Adrenal gland (tissue), 12 donors: Measurements from ENCODE around the gene TMPRSS11F. TPM values are rescaled to one million over a fixed set of nuclear protein-coding genes. Genes with fewer than 3 reads are reported as not detected.

Experiments
- DNase-seq, 7 donors: peaks; one replicate each; pipeline ENCODE4 v3.0.0-alpha.2; 2019 to 2020
- H3K27ac ChIP-seq, 5 donors: fragments of 200-600 bp; sonication (generic) in 4 of 5; 1 replicate in 3 of 5; 2 replicates in 2 of 5; pipeline versions ENCODE4 v1.5.1 to v1.8.0; 2016 to 2020; ENCODE audit warnings: mild to moderate bottlenecking in 1 of 5
- H3K27me3 ChIP-seq: fragments of 200-600 bp; 2 replicates; pipeline ENCODE4 v1.8.0; 2021
- H3K36me3 ChIP-seq, 2 donors: fragments of 200-600 bp; replicated peaks in 1 of 2; 1 replicate in 1 of 2; 2 replicates in 1 of 2; pipeline versions ENCODE4 v1.5.1 to v1.8.0; 2018 to 2022
- H3K4me1 ChIP-seq, 2 donors: fragments of 200-600 bp; replicated peaks in 1 of 2; 1 replicate in 1 of 2; 2 replicates in 1 of 2; pipeline versions ENCODE4 v1.5.1 to v1.8.0; 2018 to 2021
- H3K4me3 ChIP-seq, 4 donors: fragments of 200-600 bp; sonication (generic) in 3 of 4; one replicate each; pipeline ENCODE4 v1.5.1; 2016 to 2018
- H3K9me3 ChIP-seq, 3 donors: fragments of 200-600 bp; sonication (generic) in 1 of 3; replicated peaks in 1 of 3; 1 replicate in 2 of 3; 2 replicates in 1 of 3; pipeline versions ENCODE4 v1.5.1 to v1.8.0; 2016 to 2021
- POLR2A ChIP-seq, 2 donors: fragments of 450-650 bp; IDR thresholded peaks; one replicate each; pipeline ENCODE4 v1.6.1; 2017; ENCODE audit warnings: antibody characterized with exemption in 2 of 2, mild to moderate bottlenecking in 2 of 2, moderate library complexity in 1 of 2
- WGBS, 4 donors: extraction: QIAGEN DNeasy Blood & Tissue Kit in 2 of 4; methylation state at CpG; one replicate each; pipeline versions ENCODE4 v1.1.5 to v1.1.7; 2013 to 2017; 5-methylcytosine and 5-hydroxymethylcytosine counted together
- intact Hi-C, 2 donors: fragments of 100-400 bp; cut with DNase I; formaldehyde crosslinking; loops; one replicate each; pipeline versions ENCODE4 v1.14.1 to v1.15.0; 2022 to 2023
- polyA plus RNA-seq, 3 donors: library from polyadenylated mRNA; stranded (reverse); fragments of 200-250 nt in 2 of 3; fragments of 350-450 nt in 1 of 3; fragmentation: Illumina TruSeq in 1 of 3; extraction: RNeasy Lipid Tissue Mini Kit (QIAGEN cat#74804) in 1 of 3; gene quantifications; one replicate each; pipeline ENCODE4 v1.2.3, GENCODE V29; 2013 to 2014
- small RNA-seq, 2 donors: library from RNA; depleted of rRNA; stranded (forward); fragments of <200 nt; gene quantifications; one replicate each; pipeline ENCODE3, GENCODE V24; 2016
- total RNA-seq, 9 donors: library from RNA; depleted of rRNA in 4 of 9; stranded (reverse); fragments of >200 nt in 4 of 9; fragments of 120-200 nt in 1 of 9; fragmentation: NEBNext Ultra II Directional in 1 of 9; extraction: Animal tissue kit (Norgen Biotek cat#: 25700) in 1 of 9; gene quantifications; one replicate each; pipeline versions ENCODE4 v1.1.0 to v1.2.4, GENCODE V29; 2013 to 2023
- TF ChIP-seq, protein P1 (sequence below), 6 experiments: fragments of 450-650 bp in 4 of 6; fragments of 200-600 bp in 2 of 6; sonication (generic) in 1 of 6; IDR thresholded peaks; 1 replicate in 5 of 6; 2 replicates in 1 of 6; pipeline versions ENCODE4 v1.5.1 to v1.8.0; 2016 to 2021; ENCODE audit warnings: antibody characterized with exemption in 6 of 6, mild to moderate bottlenecking in 2 of 6, moderate library complexity in 1 of 6
- donor health status: healthy with polysubstance abuse.
- donor health status: Bipolar disorder and iron deficiency.
- donor health status: DM: yes; HTN: yes; CAD: no.
- donor health status: DM: no; HTN: no; CAD: no.
- donor health status: DM: no; HTN: no; CAD: no.
- donor health status: DM: yes; HTN: yes; CAD: no.

TMPRSS11F gene
- total and polyA plus RNA-seq, 12 donors: 0.06 TPM; not detected in 11

GRCh38 chr4:68021185-68021584 lies 108.5 kb downstream of the TMPRSS11F start:
- no peak for TF ChIP-seq POLR2A (IDR thresholded peaks at IDR 0.05)
- TF ChIP-seq, protein P1, sequence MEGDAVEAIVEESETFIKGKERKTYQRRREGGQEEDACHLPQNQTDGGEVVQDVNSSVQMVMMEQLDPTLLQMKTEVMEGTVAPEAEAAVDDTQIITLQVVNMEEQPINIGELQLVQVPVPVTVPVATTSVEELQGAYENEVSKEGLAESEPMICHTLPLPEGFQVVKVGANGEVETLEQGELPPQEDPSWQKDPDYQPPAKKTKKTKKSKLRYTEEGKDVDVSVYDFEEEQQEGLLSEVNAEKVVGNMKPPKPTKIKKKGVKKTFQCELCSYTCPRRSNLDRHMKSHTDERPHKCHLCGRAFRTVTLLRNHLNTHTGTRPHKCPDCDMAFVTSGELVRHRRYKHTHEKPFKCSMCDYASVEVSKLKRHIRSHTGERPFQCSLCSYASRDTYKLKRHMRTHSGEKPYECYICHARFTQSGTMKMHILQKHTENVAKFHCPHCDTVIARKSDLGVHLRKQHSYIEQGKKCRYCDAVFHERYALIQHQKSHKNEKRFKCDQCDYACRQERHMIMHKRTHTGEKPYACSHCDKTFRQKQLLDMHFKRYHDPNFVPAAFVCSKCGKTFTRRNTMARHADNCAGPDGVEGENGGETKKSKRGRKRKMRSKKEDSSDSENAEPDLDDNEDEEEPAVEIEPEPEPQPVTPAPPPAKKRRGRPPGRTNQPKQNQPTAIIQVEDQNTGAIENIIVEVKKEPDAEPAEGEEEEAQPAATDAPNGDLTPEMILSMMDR (IDR thresholded peaks at IDR 0.05): no peak
- Histone ChIP-seq H3K27ac (no peak overlapping the region), H3K9me3 (no peaks in the 10 kb centered on the region), H3K4me1 (no peaks in the 10 kb centered on the region), H3K27me3 (no peaks in the 10 kb centered on the region), H3K36me3 (no peaks in the 10 kb centered on the region), H3K4me3 (no peak overlapping the region)
- WGBS, 4 donors: 54 to 71% (median 63%) methylated on average over 2 of the region's 2 CpGs
- intact Hi-C loops: no loop called here
- no peak for DNase-seq

DNA sequence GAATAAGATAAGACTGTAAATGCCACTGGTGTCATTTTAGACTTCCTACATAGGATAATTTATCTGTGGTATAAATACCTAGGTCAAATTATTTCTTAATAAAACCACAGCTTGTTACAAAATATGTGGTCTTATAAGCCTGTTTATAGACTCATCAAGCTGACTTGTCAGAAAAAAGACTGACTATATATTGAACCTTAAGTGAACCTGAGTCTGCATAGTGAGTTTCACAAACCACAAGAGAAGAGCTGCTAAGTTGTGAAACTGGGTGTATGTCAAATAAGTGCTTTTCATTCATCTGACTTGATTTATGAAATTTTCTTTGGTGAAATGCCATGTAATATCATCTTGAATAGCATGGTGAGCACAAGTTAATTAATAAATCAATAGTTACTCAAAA lies 118.0 kb downstream of the TMPRSS11F start:
- TF ChIP-seq, protein P1 (IDR thresholded peaks at IDR 0.05): no peak
- no peak for TF ChIP-seq POLR2A (IDR thresholded peaks at IDR 0.05)
- Histone ChIP-seq H3K4me3 (no peak overlapping the region), H3K9me3 (no peaks in the 10 kb centered on the region), H3K4me1 (no peaks in the 10 kb centered on the region), H3K27me3 (no peaks in the 10 kb centered on the region), H3K36me3 (no peaks in the 10 kb centered on the region), H3K27ac (no peak overlapping the region)
- no peak for DNase-seq
- intact Hi-C loops: no loop called here

Small RNA genes lying within 50 kb of the gene (small RNA-seq; reads per million reads assigned to genes)
- 0 reads per million in 2 donors for gene RNU6-95P

Other genes starting within 250 kb of the TMPRSS11F start
- not detected for gene TMPRSS11D, start 245.9 kb downstream of the TMPRSS11F start, total RNA-seq
- gene TMPRSS11D, start 245.9 kb downstream of the TMPRSS11F start, polyA plus RNA-seq: not detected
- not detected for gene TMPRSS11A, start 166.4 kb downstream of the TMPRSS11F start, total RNA-seq
- under 1 TPM in 1 of 3 donors, not detected in 2; 0.03 TPM for gene TMPRSS11A, start 166.4 kb downstream of the TMPRSS11F start, polyA plus RNA-seq
- not detected for gene TMPRSS11B, start 115.8 kb upstream of the TMPRSS11F start, total RNA-seq
- gene TMPRSS11B, start 115.8 kb upstream of the TMPRSS11F start, polyA plus RNA-seq: under 1 TPM in 2 of 3 donors, not detected in 1; 0.17 to 0.24 TPM
- 10 to 100 TPM; 24.6 to 79.6 (median 47.1) TPM for gene YTHDC1, start 220.2 kb upstream of the TMPRSS11F start, total RNA-seq
- 10 to 100 TPM; 29.4 to 64.0 (median 51.7) TPM for gene YTHDC1, start 220.2 kb upstream of the TMPRSS11F start, polyA plus RNA-seq